GM21447 (cell line): ENCODE measurements around the gene MRPL16.
"Not testable (repeated sequence)": the region's sequence is repeated elsewhere in the genome, so short reads cannot be mapped to it uniquely, and the experiment has no call there.

Experiments used
- ATAC-seq: cut with Tn5 transposase; IDR thresholded peaks from one replicate; pipeline ENCODE4 v1.9.1; 2021; ENCODE audit not compliant: unreplicated experiment

MRPL16 gene

DNA sequence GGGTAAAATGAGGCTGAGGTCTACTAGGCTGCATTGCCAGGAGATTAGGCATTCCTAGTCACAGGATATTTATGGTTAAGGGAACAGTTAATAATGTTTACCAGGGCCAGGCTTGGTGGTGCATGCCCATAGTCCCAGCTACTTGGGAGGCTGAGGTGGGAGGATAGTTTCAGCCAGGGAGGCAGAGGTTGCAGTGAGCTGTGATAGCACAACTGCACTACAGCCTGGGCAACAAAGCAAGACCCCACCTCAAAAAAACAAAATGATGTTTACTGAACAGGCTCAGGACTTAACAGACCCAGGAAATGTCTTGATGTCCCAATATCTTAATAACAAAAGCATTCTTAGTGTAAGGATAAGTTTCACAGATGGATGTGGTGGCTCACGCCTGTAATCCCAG, 2.8 kb upstream of the MRPL16 start:
- ATAC-seq: no peak

DNA sequence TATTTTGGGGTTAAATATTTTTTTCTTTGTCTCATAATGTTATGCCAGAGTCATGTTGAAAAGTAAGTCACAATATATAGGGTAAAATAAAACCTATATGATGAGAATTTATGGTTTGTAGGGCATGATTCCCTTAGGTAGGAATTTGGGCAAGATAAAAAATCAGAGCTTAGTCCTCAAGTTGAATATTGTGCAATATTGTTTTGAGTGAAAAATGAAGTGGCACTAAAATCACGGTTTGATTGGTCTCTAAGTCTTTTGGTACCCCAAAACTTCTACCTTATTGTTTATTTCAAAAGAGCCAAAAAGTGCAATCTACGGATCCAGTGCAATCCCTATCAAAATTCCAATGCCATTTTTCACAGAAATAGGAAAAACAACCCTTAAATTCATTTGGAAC, 1.6 kb upstream of the MRPL16 start:
- ATAC-seq: no peak

DNA sequence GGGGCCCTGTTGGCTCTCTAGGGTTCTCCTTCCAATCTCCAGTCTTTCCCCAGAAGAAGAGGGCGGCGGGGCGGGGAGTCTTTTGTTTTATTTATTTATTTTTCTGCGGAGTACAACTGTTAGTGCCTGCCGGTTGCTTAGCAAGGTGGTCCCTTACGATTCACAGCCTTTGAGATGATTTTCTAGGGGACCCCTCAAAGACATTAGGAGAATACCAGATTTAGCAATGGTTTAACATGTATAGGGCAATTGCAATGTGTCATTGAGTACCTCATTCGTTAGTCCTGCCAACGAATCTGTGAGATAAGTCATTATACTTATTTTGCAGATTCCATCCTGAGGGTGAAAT, 307 bp upstream of the MRPL16 start:
- peak; percentile 2 for ATAC-seq

DNA sequence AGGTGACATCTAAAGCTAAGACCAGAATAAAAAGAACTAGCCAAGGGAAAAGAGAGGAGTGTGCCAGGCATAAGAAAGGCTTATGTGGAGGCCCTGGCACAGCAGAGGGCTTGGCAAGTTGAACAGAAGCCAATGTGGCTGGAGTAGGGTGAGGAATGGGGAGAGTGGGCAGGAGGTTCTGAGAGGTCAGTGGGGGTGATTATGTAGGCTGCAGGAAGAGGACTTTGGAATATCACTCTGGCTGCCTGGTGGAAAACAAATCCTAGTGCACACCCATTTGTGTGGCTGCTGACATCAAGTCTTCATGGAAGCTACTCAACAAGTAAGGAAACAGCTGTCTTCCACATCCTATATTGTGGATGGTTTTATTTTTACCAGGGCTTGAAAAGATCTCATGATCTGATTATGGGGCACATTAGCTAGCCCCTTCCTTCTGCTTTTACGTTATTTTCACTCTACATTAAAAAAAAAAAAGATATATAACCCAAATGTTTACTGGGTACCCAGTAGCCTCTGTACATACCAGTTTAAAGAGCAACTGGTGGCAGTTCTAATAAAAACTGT, 3.4 kb downstream of the MRPL16 start:
- no peak for ATAC-seq

DNA sequence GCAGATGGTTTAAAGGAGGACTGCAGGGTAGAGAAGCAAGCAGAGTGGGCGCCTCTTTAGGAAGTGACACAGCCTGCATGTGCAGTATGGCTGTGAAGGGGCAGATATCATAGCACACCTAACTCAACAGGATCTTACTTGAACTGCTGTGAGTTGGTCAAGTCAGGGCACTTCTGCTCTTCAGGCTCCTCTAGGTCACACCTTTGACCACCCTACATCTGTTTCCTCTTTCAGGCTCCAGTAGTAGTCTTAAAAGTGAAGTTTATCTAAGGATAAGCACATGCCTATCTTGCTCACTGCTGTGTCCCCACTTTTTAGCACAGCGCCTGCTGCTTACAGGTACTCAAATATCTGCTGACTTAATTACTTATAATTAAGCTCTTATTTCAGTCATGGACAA, 6.5 kb downstream of the MRPL16 start:
- ATAC-seq: no peak

DNA sequence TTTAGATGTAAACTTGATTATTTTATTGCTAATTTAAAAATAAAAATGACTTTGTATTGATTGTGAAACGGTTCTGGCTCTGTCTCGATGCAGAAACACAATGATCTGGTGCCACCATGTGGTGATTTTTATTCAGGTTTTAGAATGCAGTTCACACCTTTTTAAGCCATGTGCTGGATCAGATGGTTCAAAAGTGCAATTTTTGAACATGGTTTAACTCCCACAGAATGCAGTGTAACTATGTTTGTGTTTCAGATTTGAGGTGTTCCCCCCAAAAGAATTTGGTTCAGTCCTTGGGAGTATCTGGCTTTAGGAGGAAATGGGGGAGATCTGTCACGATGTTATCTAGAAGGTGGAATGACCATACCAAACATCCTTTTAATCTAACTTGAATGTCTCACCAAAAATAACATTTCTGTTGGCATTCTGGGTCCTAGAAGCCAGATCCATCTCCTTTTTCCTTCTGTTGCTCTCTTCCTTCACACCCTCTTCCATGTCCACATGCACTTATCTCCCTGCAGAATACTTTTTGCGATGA, 7.9 kb downstream of the MRPL16 start:
- no peak for ATAC-seq

DNA sequence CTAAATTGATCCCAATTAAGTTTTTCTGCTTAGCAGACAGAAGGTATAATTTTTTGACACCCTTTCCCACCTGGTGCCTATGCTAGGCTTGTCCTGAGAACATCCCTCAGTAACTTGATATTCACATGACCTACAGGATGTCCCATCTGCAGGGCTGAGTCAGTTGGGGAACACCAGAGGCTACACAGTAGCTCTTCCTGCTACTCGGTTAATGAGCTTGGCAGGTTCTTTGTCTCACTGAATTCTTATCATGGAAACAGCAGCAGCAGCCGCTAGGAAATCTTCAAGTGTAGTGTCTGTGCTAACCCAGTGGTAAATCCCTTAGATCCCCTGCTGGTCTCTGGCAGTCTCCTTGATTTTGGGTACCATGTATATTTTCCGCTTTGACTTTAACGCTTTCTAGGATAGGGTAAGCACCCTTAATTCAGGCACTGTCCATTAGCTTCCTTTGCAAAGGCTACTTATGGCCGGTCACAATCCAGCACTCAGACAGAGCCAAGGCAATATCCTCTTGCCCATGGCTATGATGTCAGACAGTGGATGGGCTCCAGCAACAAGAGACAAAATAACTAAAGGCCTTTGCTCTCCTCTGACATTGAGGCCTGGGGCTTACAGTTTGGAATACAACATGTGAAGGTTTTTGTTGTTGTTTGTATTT, 8.5 kb downstream of the MRPL16 start:
- no peak for ATAC-seq

DNA sequence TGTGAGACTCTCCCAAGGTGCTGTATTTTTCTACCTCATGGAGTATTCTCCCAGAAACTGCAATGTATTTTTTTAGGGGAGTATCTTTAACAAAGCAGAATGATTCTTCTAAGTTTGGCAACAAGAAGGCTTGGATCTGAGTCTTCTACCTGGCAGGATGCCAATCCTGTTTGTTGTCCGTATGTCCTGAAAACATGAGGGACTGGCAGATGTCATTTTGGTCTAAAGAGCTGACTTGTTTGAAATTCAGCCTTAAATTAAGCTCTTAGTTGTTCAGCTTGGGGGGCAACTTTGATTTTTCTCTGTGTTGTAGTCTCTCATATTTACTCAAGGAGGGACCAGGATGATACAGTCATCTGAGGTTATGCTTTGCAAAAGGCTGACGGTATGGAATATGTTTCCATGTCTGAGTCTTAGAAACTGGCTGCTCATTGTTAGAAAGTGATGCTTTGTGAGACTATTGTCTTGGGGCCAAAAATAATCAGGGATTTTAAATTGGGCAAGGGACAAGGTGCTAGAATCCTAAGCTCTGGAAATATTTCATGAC, 9.3 kb downstream of the MRPL16 start:
- ATAC-seq: no peak

DNA sequence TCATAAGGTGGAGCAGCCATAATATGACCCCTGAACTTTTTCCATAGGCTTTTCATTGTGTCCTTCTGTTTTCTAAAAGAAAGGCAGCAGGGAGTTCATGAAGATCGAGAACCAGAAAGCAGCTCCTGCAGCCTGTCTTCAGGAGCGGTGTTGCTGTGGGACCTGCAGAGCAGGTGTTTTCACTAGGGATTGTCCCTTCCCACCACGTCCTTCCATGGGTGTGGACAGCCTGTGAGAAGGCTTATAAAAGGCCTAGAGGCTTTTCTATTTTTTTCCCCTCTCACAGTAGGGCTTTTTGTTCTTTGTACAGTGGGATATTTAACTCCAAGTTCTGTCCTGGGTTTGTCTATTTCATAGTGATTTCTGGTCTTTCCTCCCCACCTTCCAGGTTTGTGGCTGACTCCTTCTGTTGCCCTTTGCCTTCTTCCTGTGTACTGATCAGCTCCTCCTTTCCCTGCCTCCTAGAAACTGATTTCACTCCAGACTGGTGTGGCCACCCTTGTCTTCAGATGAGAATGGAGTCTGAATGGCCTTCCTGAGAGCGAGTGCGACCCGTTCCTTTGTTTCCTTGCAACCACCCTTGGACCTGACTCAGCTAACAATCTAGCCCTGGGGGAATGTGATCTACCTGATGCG, 10.1 kb downstream of the MRPL16 start:
- no peak for ATAC-seq

DNA sequence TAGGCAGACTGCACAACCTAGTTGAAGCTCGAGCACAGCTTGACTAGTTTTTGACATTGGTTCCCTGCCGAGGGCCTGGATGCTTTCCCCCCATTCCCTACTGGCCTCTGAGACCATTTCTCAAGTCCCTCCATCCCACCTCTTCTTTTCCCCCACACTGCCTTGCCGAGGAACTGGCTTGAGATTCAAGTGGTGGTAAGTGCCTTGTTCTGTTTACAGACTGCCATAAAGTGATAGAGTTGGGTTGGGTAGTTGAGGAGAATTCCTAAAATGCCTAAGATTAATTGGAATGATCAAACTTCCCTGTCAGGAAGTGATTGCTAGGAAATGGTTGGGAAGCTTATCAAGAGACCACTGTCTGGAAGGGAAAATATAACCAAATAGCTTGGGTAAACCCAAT, 16.2 kb downstream of the MRPL16 start:
- ATAC-seq: no peak

DNA sequence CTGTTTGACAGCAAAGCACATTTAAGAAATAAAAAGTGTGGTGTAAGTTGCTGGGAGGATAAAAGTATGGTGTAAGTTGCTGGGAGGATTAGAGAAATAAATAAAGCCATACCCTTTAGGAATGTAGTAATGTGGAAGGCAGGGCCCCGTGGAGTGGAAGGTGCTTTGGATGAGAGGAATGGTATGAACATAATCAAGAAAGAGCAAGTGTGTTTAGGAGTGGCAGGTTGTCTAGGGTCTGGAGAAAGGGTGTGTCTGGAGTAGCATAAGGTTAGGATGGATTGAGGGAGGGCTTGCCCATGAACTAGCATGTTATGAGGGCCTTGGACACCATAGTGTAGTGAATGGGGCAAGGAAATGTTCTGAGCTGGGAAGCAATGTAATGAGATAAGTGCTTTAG, 18.1 kb downstream of the MRPL16 start:
- ATAC-seq: no peak

DNA sequence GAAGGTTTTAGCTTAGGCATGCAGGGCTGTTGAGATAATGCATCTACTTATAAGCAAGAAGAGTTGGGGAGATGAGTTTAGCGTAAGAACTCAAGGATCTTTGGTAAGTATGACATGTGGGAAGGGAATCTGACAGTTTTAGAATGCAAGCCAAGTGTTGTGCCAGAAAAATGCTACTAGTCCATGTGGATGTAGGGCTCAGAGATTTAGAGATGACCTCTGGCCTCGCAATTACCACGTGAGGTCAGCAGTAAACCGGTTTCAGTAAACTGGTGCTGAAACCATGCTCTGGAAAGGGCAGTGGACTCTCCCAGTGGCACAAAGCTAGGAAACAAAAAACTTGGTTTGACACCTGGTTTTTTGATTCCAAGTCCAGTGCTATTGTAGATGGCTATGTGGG, 18.9 kb downstream of the MRPL16 start:
- ATAC-seq: no peak

DNA sequence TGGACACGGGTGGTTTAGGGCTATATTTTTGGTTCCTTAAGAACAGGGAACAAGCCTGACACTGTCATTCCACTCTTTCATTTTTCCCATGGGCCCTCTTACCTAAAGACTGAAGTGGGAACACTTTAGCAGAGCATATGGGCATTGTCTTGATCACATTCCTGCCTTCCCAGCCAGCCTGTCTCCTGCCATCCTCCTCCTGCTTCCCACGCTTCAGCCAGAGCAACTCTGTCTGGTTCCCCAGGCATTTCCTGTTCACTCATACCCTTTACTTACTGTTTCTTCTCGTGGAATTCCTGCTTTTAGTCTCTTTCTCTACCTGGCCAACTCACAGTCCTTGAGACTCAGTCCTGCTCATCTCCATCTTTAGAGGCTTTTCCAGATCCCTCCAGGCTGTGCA, 22.8 kb downstream of the MRPL16 start:
- no peak for ATAC-seq

DNA sequence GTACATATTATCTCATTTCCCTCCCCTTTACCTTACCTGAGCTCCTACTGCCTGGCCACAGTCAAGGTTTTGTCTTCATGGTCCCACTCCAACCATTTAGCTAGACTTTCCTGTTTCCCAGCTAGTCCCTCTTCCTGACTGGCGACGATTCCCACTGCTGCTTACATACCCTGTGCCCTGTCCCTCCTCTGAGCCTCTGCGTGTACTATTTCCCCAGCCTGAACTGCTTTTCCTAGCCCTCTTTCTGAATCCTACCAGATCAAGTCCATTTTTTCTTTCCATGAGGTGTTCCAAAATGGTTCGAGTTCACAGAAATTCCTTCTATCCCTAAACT, 23.4 kb downstream of the MRPL16 start:
- ATAC-seq: no peak

DNA sequence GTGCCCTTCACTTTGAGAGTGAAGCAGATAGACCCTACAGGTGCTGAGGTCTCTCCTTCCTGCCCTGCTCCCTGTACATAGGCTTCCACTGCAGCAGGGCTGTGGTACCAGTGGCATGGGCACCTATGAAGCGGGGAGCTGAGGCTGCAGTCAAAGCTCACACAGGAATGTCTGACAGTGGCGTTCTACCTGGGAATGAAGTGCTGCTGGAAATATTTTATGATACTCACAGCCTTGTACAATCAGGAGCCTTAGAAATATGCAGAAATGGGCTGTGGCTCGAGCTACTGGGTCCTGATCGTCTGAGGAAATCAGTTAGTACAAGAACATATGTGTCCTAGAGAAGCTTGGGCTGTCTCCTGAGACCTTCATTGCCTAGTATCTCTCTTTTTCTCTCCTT, 24.8 kb downstream of the MRPL16 start:
- ATAC-seq: no peak

DNA sequence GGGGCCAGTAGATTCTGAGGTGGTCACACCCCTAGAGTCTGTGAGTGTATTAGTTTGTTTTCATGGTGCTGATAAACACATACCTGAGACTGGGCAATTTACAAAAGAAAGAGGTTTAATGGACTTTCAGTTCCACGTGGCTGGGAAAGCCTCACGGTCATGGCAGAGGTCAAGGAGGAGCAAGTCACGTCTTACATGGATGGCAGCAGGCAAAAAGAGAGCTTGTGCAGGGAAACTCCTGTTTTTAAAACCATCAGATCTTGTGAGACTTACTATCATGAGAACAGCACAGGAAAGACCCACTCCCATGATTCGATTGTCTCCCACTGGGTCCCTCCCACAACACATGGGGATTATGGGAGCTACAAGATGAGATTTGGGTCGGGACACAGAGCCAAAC, 26.1 kb downstream of the MRPL16 start:
- not testable (repeated sequence) for ATAC-seq

DNA sequence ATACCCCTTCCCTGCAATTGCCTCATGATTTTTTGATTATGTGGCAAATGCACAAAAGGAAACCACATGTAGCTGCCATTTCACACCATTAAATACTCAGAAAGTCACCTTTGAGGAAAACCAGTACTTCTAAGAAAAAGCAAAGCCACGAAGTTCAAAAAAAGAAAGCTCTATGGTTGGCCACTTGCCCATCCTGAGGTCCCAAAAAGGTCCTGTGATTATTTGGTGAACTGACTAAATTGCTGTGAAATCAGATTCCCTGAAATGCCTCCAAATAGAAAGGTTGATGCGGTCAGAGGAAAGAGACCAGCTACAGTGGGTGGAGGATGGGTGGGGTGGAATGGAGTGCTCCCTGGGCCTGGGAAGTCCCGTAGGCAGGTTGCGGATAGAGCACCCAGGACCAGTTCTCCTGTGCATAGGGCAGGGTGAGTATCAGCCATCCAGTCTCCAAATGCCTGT, 26.9 kb downstream of the MRPL16 start:
- no peak for ATAC-seq

DNA sequence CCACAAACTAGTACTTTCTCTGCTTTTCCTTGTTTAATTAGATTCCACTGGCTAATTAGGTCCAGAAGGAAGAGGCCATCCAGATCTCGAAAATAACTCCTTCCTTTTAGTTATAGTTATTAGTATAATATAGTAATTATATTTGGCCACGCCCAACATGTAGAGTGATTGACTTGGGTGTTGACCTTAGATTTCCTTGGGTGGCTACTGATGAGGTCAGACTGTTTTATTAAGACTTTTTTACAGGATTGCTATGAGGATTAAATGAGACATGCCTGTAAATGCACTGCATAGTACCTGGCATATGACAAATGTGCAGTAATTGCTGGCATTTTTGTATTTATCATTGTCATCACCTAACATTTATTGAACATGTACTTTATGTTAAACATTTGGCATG, 28.5 kb downstream of the MRPL16 start:
- ATAC-seq: no peak

DNA sequence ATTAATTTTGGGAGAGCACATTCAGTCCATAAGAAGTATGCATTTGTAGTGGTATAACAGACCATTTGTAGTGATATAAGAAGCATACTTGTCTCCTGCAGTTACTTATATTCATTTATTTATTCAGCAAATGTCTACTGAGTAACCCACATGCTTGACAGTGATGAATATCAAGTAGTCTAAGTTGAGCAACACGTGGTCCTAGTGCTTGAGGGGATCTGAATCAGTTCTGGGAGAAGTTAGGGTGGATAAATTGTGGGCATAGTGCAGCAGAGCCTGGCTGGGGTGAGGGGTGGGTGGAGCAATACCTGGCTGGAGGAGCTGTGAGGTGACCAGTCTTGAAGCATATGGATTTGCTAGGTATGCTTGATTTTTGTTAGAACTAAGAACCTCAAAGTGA, 31.1 kb downstream of the MRPL16 start:
- ATAC-seq: no peak

DNA sequence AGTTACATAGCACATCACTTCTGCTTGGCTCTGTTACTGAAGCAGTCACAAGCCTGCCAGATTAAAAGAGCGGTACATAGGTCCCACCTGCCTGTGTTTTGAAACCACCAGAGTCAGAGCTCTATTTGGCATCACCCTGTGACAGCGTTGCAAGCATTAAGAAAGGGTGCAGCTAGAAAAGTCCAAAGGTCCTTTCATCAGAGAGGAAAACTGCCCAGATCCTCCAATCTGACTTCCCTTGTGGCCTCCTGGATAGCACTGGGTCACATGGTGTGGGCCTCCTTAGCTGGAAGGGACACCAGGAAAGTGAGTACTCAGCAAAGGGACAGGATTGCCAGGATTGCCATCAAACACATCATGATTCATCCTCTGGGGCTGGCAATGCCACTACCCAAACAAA, 32.5 kb downstream of the MRPL16 start:
- no peak for ATAC-seq

DNA sequence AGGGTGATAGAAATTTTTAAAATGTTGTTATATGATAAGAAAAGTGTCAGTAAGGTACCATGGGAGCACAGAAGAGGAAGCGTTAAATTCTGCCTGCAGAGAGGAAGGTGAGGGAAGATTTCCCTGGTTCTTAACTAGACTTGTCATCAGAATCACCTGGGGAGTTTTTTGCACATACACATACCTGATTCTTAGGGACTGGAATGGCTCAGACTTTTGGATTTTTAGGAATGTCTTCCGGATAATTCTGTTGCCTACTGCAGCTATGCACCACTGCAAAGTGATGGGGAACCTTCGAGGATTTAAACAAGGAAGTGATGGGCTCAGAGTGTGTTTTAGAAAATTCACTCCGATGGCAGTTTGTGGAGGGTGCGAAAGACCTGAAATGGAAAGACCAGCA, 33.5 kb downstream of the MRPL16 start:
- no peak for ATAC-seq
